K562 (cell line): ENCODE data around the gene SPIN3. TPM values are rescaled to one million over a fixed set of nuclear protein-coding genes. Genes with fewer than 3 reads are reported as not detected.

Source experiments
- ATAC-seq: fragments of 200-7000 bp; cut with Tn5 transposase; 3 replicates; pipeline ENCODE4 v1.9.1; 2020; ENCODE audit warnings: moderate library complexity
- BruUV-seq: library from RNA; stranded (reverse); fragments of 400-500 nt; replicated peaks from 2 replicates; lab custom pipeline; 2021; lab: Mats Ljungman, UMichigan
- CTCF ChIA-PET: fragments of 300-600 bp; formaldehyde crosslinking; extraction: SDS; loops from one replicate; lab custom pipeline; 2021; ENCODE audit warnings: low intra/inter-chr PET ratio; lab: Yijun Ruan, JAX
- POLR2A ChIA-PET: fragments of 300-600, 350-650 bp; sonication (Branson Sonifier 250); formaldehyde crosslinking; extraction: SDS; loops from one replicate; lab custom pipeline; 2021; ENCODE audit warnings: antibody characterized with exemption, inconsistent platforms; lab: Yijun Ruan, JAX
- DNase-seq, 4 experiments: peaks; one replicate each; pipeline versions ENCODE4 v3.0.0 to v3.0.0-alpha.2; 2011 to 2018; ENCODE audit warnings: low spot score in 3 of 4, mixed read lengths in 3 of 4; ENCODE audit errors: extremely low read depth in 1 of 4
- FAIRE-seq: peaks from 2 replicates; lab custom pipeline; 2011; peaks lifted over from hg19 to GRCh38; lab: Jason Lieb, UNC
- H2AFZ ChIP-seq: 2 replicates; pipeline ENCODE4 v1.6.0; 2011; ENCODE audit warnings: low read depth, low read length, control low read depth, inconsistent platforms
- H3K27ac ChIP-seq: fragments of 200-600 bp; 3 replicates; pipeline ENCODE4 v1.8.0; 2011; ENCODE audit warnings: low read depth, mild to moderate bottlenecking, control low read depth, inconsistent platforms, low read length, moderate library complexity, mixed read lengths; ENCODE audit errors: extremely low read depth
- H3K27me3 ChIP-seq, 2 experiments: fragments of 300-600 bp in 1 of 2; 2 replicates in 1 of 2; 3 replicates in 1 of 2; pipeline versions ENCODE4 v1.6.0 to v1.8.0; 2011; ENCODE audit warnings: inconsistent platforms in 2 of 2, low read length in 2 of 2, mild to moderate bottlenecking in 1 of 2, mixed read lengths in 1 of 2, moderate library complexity in 1 of 2; ENCODE audit not compliant: control insufficient read depth in 2 of 2, insufficient read depth in 2 of 2
- H3K36me3 ChIP-seq: fragments of 300-600 bp; 3 replicates; pipeline ENCODE4 v1.8.0; 2011; ENCODE audit warnings: mild to moderate bottlenecking, low read length, inconsistent platforms; ENCODE audit not compliant: control insufficient read depth, insufficient read depth
- H3K4me1 ChIP-seq, 2 experiments: fragments of 200-600 bp in 1 of 2; replicated peaks in 1 of 2; 2 replicates in 1 of 2; 3 replicates in 1 of 2; pipeline versions ENCODE4 v1.5.1 to v1.8.0; 2011; ENCODE audit warnings: inconsistent platforms in 2 of 2, low read length in 2 of 2, mild to moderate bottlenecking in 1 of 2, mixed read lengths in 1 of 2, moderate library complexity in 1 of 2; ENCODE audit not compliant: control insufficient read depth in 2 of 2, insufficient read depth in 2 of 2
- H3K4me2 ChIP-seq: 2 replicates; pipeline ENCODE4 v1.6.1; 2011; ENCODE audit warnings: low read length, control low read depth, inconsistent platforms, mixed read lengths; ENCODE audit not compliant: insufficient read depth
- H3K4me3 ChIP-seq: fragments of 200-600 bp; sonication (generic), shearing (Covaris generic); 2 replicates; pipeline ENCODE4 v1.5.1; 2016; ENCODE audit warnings: control low read depth, inconsistent platforms
- H3K79me2 ChIP-seq: fragments of 200-600 bp; 3 replicates; pipeline ENCODE4 v1.8.0; 2011; ENCODE audit warnings: low read length, inconsistent platforms; ENCODE audit not compliant: control insufficient read depth, insufficient read depth
- H3K9ac ChIP-seq, 2 experiments: 2 replicates each; pipeline versions ENCODE4 v1.6.0 to v1.6.1; 2011; ENCODE audit warnings: low read depth in 2 of 2, low read length in 2 of 2, control low read depth in 1 of 2, inconsistent platforms in 1 of 2, mild to moderate bottlenecking in 1 of 2, mixed read lengths in 1 of 2; ENCODE audit not compliant: insufficient read depth in 1 of 2
- H3K9me1 ChIP-seq: one replicate; pipeline ENCODE4 v1.6.0; 2011; ENCODE audit warnings: inconsistent platforms, mild to moderate bottlenecking, low read length, moderate library complexity; ENCODE audit not compliant: control insufficient read depth, insufficient read depth
- H3K9me3 ChIP-seq: replicated peaks from 2 replicates; pipeline ENCODE4 v1.5.1; 2011; ENCODE audit warnings: low read depth, low read length, inconsistent platforms; ENCODE audit not compliant: control insufficient read depth, insufficient read depth
- H4K20me1 ChIP-seq: replicated peaks from 2 replicates; pipeline ENCODE4 v1.6.1; 2011; ENCODE audit warnings: low read length, inconsistent platforms, mixed read lengths; ENCODE audit not compliant: control insufficient read depth, insufficient read depth
- BRD9 ChIP-seq: fragments of 450-650 bp; IDR thresholded peaks from 2 replicates; pipeline ENCODE4 v1.6.1; 2018; ENCODE audit warnings: low read depth; ENCODE audit not compliant: partially characterized antibody
- CBFA2T3 ChIP-seq: fragments of 450-650 bp; IDR thresholded peaks from 2 replicates; pipeline ENCODE4 v1.6.1; 2017
- CXXC5 ChIP-seq: fragments of 250-450 bp; sonication (Bioruptor Pico); IDR thresholded peaks from 2 replicates; pipeline ENCODE4 v1.8.0; 2022; ENCODE audit warnings: inconsistent platforms, mild to moderate bottlenecking, moderate library complexity
- DACH1 ChIP-seq: fragments of 450-650 bp; IDR thresholded peaks from 2 replicates; pipeline ENCODE4 v1.6.1; 2018; ENCODE audit not compliant: partially characterized antibody
- HMG20A ChIP-seq: fragments of 450-650 bp; formaldehyde crosslinking; conservative IDR thresholded peaks from 2 replicates; pipeline ENCODE4 v1.4.0; 2020; ENCODE audit warnings: mild to moderate bottlenecking, mixed read lengths
- NFE2L1 ChIP-seq: fragments of 450-650 bp; IDR thresholded peaks from 2 replicates; pipeline ENCODE4 v1.6.1; 2016; ENCODE audit warnings: missing genetic modification characterization, low read depth, mild to moderate bottlenecking, missing compliant biosample characterization, moderate library complexity, borderline replicate concordance
- PHF8 ChIP-seq: fragments of 200-600 bp; sonication (generic); IDR thresholded peaks from 2 replicates; pipeline ENCODE4 v1.6.1; 2012; ENCODE audit warnings: mixed run types, mild to moderate bottlenecking, inconsistent platforms, low read length, moderate library complexity, borderline replicate concordance
- SMC3 ChIP-seq: conservative IDR thresholded peaks from 2 replicates; pipeline ENCODE4 v1.6.1; 2011; ENCODE audit warnings: low read depth, low read length, improper control_type of control experiment; ENCODE audit not compliant: insufficient read depth
- ZBTB8A ChIP-seq: fragments of 450-650 bp; IDR thresholded peaks from 2 replicates; pipeline ENCODE4 v1.6.1; 2018; ENCODE audit warnings: mild to moderate bottlenecking, moderate library complexity; ENCODE audit not compliant: partially characterized antibody
- ZNF41 ChIP-seq: fragments of 250-450 bp; sonication (Bioruptor Pico); conservative IDR thresholded peaks from 2 replicates; pipeline ENCODE4 v1.4.0; 2020; ENCODE audit warnings: mild to moderate bottlenecking
- ZNF764 ChIP-seq: fragments of 250-450 bp; sonication (Bioruptor Pico); IDR thresholded peaks from 2 replicates; pipeline ENCODE4 v1.4.0; 2020; ENCODE audit warnings: low read depth, mild to moderate bottlenecking, moderate library complexity
- WGBS: fragments of 100-300 bp; shearing (Covaris generic); methylation state at CpG from one replicate; pipeline ENCODE4 v1.1.6; 2016; ENCODE audit warnings: low coverage, mixed read lengths; ENCODE audit not compliant: insufficient coverage; ENCODE audit errors: missing lambda C conversion rate; 5-methylcytosine and 5-hydroxymethylcytosine counted together
- in situ Hi-C: fragments of 300-500 bp; cut with MboI; formaldehyde crosslinking; loops from 4 replicates; pipeline ENCODE4 v1.15.0; 2018; ENCODE audit warnings: inconsistent platforms, mixed read lengths
- intact Hi-C: fragments of 100-400 bp; cut with micrococcal nuclease; formaldehyde crosslinking; loops from 2 replicates; pipeline ENCODE4 v1.14.2; 2022
- polyA plus RNA-seq, 8 experiments: library from polyadenylated mRNA; depleted of rRNA in 4 of 8; stranded (reverse) in 5 of 8; unstranded in 3 of 8; fragments of >200 nt; fragmentation: Nextera tagmentation in 2 of 8; fragmentation: Illumina TruSeq in 1 of 8; extraction: Ambion mirVana in 2 of 8; extraction: Trizol in 1 of 8; gene quantifications; 2 replicates each; pipeline versions ENCODE4 v1.2.1 to v1.2.3, GENCODE V29; 2011 to 2014; ENCODE audit warnings: inconsistent platforms in 1 of 8, missing spikeins in 1 of 8
- total RNA-seq, 7 experiments: library from RNA; depleted of rRNA in 6 of 7; stranded (reverse); fragments of >200 nt in 6 of 7; fragmentation: Illumina TruSeq in 2 of 7; extraction: Trizol in 2 of 7; gene quantifications; 2 replicates each; pipeline versions ENCODE4 v1.2.1 to v1.2.3, GENCODE V29; 2011 to 2021; ENCODE audit warnings: low replicate concordance in 1 of 7
- TF ChIP-seq, protein P1 (sequence below): fragments of 450-650 bp; formaldehyde crosslinking; conservative IDR thresholded peaks from 2 replicates; pipeline ENCODE4 v1.4.0; 2022; ENCODE audit warnings: mild to moderate bottlenecking, missing genetic modification characterization
- TF ChIP-seq, protein P2 (sequence below): fragments of 450-650 bp; formaldehyde crosslinking; IDR thresholded peaks from 2 replicates; pipeline ENCODE4 v1.4.0; 2020; ENCODE audit warnings: mild to moderate bottlenecking
- TF ChIP-seq, protein P3 (sequence below), 3 experiments: IDR thresholded peaks in 2 of 3; conservative IDR thresholded peaks in 1 of 3; 2 replicates each; pipeline ENCODE4 v1.5.1; 2011 to 2012; ENCODE audit warnings: low read length in 3 of 3, mild to moderate bottlenecking in 3 of 3, control low read depth in 2 of 3, improper control_type of control experiment in 1 of 3, inconsistent platforms in 1 of 3, low read depth in 1 of 3, mixed read lengths in 1 of 3, moderate library complexity in 1 of 3; ENCODE audit not compliant: insufficient read depth in 2 of 3

SPIN3 gene
- total and polyA plus RNA-seq, 9 of the 15 experiments (the other 6 are each of a cell fraction or from before 2014, with no cell fraction given), result 1.6 to 8.0 (median 6.4) TPM

DNA sequence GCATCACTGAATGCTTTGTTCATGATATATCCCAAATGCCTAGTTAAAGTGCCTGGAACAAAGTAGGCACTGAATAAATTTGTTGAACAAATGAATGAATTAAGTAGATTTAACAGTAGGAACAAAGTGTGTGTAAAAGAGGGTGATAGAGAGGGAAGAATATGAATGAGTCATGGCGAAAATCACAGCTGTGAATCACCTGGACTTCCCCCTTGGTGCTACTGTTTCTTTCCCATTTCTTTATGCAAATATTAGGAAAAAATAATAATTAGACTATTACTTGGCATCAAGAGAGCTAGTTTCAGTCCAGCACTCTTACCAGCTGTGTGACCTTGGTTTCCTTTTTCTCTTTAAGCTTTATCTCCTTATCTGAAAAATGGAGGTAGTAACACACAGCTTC, 9.2 kb downstream of the SPIN3 start (continued):
- TF ChIP-seq PHF8 (no peak), HMG20A (CRISPR knock-in tag) (no peak), ZBTB8A (no peak), CBFA2T3 (no peak), NFE2L1 (tag) (no peak), DACH1 (no peak), CXXC5 (CRISPR knock-in tag) (no peak)
- TF ChIP-seq, protein P1, sequence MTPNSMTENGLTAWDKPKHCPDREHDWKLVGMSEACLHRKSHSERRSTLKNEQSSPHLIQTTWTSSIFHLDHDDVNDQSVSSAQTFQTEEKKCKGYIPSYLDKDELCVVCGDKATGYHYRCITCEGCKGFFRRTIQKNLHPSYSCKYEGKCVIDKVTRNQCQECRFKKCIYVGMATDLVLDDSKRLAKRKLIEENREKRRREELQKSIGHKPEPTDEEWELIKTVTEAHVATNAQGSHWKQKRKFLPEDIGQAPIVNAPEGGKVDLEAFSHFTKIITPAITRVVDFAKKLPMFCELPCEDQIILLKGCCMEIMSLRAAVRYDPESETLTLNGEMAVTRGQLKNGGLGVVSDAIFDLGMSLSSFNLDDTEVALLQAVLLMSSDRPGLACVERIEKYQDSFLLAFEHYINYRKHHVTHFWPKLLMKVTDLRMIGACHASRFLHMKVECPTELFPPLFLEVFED (CRISPR knock-in tag), result no peak
- TF ChIP-seq, protein P2, sequence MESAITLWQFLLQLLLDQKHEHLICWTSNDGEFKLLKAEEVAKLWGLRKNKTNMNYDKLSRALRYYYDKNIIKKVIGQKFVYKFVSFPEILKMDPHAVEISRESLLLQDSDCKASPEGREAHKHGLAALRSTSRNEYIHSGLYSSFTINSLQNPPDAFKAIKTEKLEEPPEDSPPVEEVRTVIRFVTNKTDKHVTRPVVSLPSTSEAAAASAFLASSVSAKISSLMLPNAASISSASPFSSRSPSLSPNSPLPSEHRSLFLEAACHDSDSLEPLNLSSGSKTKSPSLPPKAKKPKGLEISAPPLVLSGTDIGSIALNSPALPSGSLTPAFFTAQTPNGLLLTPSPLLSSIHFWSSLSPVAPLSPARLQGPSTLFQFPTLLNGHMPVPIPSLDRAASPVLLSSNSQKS, result no peak

DNA sequence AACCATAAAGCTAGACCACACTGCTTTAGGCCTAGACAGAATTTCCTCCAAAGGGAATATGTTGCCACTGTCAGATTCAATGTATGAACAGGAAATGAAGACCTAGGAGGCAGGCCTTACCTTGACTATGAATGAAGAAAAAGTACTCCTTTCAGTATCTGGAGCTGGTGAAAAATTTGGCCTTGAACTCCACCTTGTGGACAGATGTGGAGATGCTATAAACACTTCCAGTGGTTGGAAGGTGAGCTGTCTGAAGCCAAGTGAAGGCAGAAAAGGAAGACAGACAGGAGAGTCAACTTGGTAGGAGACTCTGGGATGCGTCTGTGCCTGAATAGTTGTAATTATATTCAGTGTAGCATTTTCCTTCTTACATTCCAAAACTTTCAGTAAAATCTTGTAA, 17.2 kb downstream of the SPIN3 start:
- no peaks in the 10 kb centered on the region for H3K27me3 ChIP-seq
- DNase-seq (peak; percentile 17 to 42 (median 22)), FAIRE-seq (peak; percentile 70), ATAC-seq (peak; percentile 85)
- no peak overlapping the region for H3K9ac ChIP-seq
- no TSS peak for BruUV-seq
- POLR2A ChIA-PET, result no interaction called here
- in situ Hi-C loops (no loop called here), intact Hi-C loops (loop anchor here (1.0 kb wide), 1 partner anchor 175 kb away; no protein-coding TSS in a partner anchor)
- H3K9me3 ChIP-seq, result no peaks in the 10 kb centered on the region
- WGBS, result 10% methylated on average over 1 of the region's 1 CpG
- no peak overlapping the region for H3K4me3 ChIP-seq
- H2AFZ ChIP-seq, result no peak overlapping the region
- no peaks in the 10 kb centered on the region for H3K9me1 ChIP-seq
- H3K4me2 ChIP-seq, result no peak overlapping the region
- H3K79me2 ChIP-seq, result no peaks in the 10 kb centered on the region
- CTCF ChIA-PET, result interaction anchor here (1.1 to 1.6 kb wide), 2 partner anchors 175 to 213 kb away, joined by 4 to 5 read pairs; no protein-coding TSS in a partner anchor
- no peak overlapping the region for H3K27ac ChIP-seq
- H3K4me1 ChIP-seq, result no peaks in the 10 kb centered on the region
- H4K20me1 ChIP-seq, result no peaks in the 10 kb centered on the region
- peaks cover 12% of the 10 kb centered on the region; the same call in 1 of the 3 replicates for H3K36me3 ChIP-seq
- TF ChIP-seq ZNF764 (CRISPR knock-in tag) (no peak), SMC3 (peak; percentile 50; the same call in 1 of the 2 replicates), ZNF41 (CRISPR knock-in tag) (no peak), BRD9 (no peak)
- TF ChIP-seq, protein P3, sequence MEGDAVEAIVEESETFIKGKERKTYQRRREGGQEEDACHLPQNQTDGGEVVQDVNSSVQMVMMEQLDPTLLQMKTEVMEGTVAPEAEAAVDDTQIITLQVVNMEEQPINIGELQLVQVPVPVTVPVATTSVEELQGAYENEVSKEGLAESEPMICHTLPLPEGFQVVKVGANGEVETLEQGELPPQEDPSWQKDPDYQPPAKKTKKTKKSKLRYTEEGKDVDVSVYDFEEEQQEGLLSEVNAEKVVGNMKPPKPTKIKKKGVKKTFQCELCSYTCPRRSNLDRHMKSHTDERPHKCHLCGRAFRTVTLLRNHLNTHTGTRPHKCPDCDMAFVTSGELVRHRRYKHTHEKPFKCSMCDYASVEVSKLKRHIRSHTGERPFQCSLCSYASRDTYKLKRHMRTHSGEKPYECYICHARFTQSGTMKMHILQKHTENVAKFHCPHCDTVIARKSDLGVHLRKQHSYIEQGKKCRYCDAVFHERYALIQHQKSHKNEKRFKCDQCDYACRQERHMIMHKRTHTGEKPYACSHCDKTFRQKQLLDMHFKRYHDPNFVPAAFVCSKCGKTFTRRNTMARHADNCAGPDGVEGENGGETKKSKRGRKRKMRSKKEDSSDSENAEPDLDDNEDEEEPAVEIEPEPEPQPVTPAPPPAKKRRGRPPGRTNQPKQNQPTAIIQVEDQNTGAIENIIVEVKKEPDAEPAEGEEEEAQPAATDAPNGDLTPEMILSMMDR (IDR thresholded peaks at IDR 0.05 in 2 of 3, conservative IDR thresholded peaks at IDR 0.05 in 1 of 3; ENCODE audit: insufficient read depth in 2 of 3, low read depth in 1 of 3, low read length in 3 of 3), result peak; percentile 45 to 62 (median 46); a peak in 5 of 6 replicates
